RKO (cell line): Measurements from ENCODE around the gene ATP8B1.

Experiments
- DNase-seq: peaks from one replicate; pipeline ENCODE4 v3.0.0-alpha.2; 2016; ENCODE audit warnings: low spot score

ATP8B1 gene

DNA sequence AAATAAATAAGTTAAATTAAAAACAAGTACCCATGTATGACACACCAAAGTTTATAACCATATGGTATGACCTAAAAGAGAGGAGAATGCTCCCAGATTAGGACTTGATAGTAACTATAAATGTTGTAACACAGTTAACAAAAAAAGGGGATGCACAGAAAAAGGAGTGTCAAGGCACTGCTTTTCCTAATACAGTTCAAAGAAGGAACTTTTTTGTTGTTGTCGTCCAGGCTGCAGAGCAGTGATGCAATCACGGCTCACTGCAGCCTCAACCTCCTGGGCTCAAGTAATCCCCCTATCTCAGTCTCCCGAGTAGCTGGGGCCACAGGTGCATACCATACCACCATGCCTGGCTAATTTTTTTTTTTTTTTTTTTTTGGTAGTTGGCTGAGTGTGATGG is 184.2 kb downstream of the ATP8B1 start:
- no peak for DNase-seq

GRCh38 chr18:57603871-57604270 is 199.2 kb downstream of the ATP8B1 start:
- no peak for DNase-seq
